LNCaP clone FGC (cell line): ENCODE results near the gene PDE2A.

Experiments
- DNase-seq: peaks from one replicate; pipeline ENCODE4 v3.0.0-alpha.2; 2011; ENCODE audit warnings: low read depth
- H3K4me3 ChIP-seq: 2 replicates; pipeline ENCODE4 v1.5.1; 2011; ENCODE audit warnings: mild to moderate bottlenecking, low read depth, low read length, control low read depth
- TF ChIP-seq, protein P1 (sequence below): IDR thresholded peaks from 2 replicates; pipeline ENCODE4 v1.5.1; 2012; ENCODE audit warnings: mild to moderate bottlenecking; ENCODE audit not compliant: control insufficient read depth, insufficient read depth; ENCODE audit errors: extremely low read depth

The PDE2A gene

DNA sequence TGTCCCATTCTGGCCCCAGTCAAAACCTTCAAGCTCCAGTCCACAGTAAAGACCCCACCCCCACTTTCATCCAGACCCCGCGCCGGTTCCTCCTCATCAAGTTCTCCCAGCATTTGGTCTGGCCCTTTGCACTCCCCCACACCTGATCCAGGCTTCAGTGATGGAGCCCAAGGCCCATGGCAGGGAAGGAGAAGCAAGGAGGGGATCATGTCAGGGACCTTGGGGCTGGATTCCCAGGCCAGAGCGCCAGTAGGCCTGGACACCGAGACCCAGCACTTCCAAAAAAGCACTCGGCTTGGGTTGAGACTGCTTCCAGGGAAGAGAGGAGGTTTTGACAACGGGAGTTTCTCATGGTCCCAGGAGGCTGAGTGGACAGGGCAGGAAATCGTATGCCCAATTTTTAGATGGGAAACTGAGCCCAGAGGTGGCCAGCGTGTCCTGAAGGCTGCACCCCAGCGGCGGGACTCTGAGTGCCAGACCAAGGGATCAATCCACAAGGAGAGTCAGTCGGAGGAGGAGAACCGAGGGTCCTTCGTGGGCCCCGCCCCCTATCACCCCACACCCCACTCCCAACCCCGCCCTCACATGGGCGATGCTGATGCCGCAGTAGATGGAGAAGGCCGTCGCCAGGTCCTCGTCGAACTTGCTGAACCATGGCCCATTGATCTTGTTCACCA, 90.5 kb downstream of the PDE2A start:
- H3K4me3 ChIP-seq, result no peak overlapping the region
- TF ChIP-seq, protein P1, sequence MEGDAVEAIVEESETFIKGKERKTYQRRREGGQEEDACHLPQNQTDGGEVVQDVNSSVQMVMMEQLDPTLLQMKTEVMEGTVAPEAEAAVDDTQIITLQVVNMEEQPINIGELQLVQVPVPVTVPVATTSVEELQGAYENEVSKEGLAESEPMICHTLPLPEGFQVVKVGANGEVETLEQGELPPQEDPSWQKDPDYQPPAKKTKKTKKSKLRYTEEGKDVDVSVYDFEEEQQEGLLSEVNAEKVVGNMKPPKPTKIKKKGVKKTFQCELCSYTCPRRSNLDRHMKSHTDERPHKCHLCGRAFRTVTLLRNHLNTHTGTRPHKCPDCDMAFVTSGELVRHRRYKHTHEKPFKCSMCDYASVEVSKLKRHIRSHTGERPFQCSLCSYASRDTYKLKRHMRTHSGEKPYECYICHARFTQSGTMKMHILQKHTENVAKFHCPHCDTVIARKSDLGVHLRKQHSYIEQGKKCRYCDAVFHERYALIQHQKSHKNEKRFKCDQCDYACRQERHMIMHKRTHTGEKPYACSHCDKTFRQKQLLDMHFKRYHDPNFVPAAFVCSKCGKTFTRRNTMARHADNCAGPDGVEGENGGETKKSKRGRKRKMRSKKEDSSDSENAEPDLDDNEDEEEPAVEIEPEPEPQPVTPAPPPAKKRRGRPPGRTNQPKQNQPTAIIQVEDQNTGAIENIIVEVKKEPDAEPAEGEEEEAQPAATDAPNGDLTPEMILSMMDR, result no peak
- no peak for DNase-seq

DNA sequence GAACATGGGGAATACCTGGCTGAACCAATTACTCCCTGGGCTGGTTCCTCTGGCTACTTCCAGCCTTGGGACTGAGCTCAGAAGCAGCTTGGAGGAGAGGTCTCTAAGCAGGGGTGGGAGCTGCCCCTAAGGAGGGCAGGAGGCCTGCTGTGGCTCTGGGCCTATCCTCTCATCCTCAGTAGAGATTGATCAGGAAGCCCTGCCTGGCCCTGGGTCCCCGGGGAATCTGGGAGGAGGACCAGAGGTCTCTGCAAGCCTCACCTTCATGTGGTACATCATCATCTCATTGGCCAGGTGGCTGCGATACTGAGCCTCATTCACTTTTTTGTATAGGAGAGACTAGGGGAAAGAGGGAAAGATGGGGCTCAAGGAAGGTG, 91.1 kb downstream of the PDE2A start:
- H3K4me3 ChIP-seq, result no peak overlapping the region
- TF ChIP-seq, protein P1, result no peak
- DNase-seq, result no peak

DNA sequence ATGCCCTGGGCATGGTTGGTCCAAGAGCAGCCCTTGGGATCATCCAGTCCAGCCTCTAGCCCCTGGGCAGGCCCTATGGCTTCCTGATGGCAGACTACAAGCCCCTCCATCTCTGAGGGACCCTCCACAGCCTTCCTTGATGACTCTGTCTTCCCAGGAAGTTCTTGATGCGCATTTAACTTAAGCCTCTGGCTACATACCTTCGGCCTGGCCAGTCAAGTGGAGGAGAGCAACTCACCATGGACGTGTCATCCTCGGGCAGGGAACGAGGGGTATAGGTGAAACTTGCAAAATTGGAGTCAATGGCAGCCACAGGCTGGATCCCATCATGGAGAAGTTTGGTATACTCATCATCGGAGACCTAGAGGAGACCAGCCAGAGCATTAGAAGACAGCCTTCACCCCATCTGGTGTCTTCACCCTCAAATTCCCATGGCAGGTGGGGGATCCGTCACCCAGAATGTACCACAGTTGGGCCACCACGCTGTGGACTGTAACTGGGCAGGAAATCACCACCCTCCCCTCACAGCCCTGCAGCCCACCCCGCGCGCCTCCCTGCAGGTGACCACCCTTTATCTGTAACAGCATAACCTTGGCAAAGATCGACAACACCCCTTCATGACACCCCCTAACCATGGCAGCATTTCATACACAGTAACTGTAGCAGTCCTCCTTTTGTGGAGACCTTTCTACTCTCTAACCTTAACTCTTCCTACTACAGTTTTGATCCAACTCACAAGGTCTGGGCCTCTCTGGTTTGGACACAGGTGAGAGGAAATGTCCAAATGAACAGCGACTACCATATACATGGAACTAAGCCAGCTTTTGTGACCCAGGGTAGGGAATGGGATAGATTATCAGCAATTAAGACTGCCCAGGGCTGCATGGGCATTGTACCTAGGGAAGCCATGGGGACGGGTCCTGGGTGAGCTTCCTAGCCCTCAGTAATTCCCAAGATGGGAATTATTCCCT, 91.7 kb downstream of the PDE2A start:
- H3K4me3 ChIP-seq, result no peak overlapping the region
- TF ChIP-seq, protein P1, result no peak
- DNase-seq, result no peak

DNA sequence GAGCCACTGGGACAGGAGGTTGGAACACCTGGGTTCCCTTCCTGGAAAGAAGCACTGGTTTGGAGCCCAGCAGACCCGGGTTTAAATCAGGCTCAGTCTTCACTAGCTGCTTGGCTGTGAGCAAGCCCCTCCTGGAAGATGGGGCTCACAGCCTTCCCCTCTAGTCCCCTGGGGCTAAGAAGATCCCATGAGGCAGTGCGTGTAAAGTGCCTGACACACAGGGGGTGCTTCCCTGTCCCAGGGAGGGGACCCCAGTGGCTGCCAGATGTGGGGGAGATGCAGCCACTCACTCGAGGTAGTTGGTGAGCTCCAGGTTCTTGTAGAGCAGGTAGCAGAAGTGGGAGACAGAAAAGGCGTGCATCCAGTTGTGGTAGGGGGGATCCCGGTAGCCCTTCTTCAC, 93.2 kb downstream of the PDE2A start:
- TF ChIP-seq, protein P1, result no peak
- DNase-seq, result no peak
- no peak overlapping the region for H3K4me3 ChIP-seq

DNA sequence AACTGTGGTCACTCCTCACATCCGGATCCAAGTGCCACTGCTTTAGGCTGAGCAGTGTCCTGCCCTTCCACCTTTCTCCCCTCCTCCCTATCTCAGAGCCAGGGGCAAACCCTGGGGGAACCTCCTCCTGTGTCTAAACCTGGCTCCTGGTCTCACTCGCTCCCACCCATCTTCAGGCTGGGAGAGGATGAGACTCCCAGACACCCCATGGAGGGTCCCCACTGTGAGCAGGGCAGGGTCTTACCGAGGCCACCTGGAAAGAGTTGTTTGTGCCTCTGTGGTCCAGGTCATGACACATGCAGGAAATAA, 93.6 kb downstream of the PDE2A start:
- TF ChIP-seq, protein P1, result no peak
- no peak overlapping the region for H3K4me3 ChIP-seq
- no peak for DNase-seq

DNA sequence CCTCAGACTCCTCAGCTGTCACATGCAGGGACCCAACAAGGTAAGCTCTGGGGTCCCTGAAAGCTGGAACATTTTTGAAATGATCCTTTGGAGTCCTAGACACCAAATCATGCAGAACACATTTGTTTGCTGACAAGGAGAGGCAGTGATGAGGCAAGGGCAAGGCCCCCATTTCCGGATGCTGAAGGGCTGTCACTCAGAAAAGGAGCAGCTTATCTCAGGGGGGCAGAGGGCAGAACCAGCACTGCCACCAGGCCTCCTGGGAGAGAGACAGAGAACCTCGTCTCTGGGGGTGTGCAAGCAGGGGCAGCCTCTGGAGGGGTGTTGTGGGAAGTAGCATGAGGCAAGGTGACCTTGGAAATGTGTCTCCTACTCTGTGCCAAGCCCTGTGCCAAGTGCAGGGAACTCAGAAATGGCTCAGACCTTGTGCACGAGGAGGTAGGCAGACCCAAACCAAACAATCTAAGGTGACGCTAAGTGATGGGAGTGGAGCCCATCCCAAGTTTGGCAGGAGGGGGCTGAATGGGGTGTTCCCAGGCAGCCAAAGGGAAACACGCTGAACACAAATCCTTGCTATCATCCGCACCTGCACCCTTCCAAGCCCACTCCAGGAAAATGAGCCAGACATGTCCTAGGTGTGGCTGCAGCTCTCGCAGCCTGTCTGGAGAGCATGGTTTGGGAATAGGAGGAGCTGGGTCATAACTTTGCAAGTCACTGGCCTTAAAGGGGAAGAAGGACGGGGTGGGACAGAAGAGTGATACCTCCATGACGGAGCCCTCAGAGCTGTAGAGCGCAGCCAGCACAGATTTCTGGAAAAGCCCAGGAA, 94.2 kb downstream of the PDE2A start:
- TF ChIP-seq, protein P1, result no peak
- no peak for DNase-seq
- no peak overlapping the region for H3K4me3 ChIP-seq
